NCI-H2227 (cell line): Measurements from ENCODE around the gene MED29.
A peak's percentile ranks its signal among the peaks of the same experiment; 100 is the strongest.

Experiments used
- DNase-seq: peaks from one replicate; lab custom pipeline; 2025; ENCODE audit not compliant: unreplicated experiment; lab: John Stamatoyannopoulos, UW

The MED29 gene

GRCh38 chr19:39397360-39398296, 6.5 kb downstream of the MED29 start:
- peak; percentile 98 for DNase-seq

DNA sequence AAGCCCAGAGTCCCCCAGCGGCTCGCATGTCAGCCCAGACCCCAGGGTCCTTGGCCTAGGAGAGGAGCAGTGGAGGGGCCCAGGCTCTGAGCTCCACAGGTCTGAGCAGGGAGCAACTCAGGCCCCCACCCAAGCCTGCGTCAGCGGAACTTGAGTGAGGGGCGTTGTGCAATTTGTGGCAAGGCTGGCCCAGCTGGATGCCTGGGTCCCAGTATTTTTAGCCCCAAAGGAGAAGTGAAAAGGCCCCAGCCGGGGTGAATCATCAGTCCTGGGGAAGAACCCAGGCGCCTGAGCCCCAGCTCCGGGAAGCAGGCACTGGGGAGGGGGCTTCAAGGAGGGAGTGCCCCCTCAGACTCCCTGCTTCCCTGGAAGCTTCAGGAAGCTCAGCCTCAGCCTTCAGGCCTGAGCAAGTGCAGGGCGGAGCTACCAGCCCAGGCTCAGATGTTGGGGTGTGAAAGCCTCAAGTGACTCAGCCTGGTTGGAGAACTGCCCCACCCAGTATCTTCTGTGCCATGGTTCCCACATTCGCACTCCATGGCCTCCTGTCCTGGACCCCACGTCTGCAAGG, 7.2 kb downstream of the MED29 start:
- no peak for DNase-seq

DNA sequence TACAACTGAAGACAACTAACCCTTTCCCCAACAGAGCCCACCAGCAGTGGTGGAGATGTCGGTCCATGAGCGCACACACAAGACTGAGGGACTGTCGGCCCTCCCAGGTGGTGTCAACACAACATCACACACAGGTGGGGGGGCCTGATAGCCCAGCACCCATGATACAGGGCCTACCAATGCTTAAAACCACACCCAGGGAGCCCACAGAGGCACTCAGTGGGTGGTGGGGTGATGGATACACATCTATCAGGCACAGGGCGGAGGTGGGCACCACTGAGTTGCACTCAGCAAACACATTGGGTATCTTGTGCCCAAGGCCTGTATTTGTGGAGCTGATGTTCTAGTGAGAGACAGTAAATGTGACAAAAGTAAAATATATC, 8.5 kb downstream of the MED29 start:
- no peak for DNase-seq

DNA sequence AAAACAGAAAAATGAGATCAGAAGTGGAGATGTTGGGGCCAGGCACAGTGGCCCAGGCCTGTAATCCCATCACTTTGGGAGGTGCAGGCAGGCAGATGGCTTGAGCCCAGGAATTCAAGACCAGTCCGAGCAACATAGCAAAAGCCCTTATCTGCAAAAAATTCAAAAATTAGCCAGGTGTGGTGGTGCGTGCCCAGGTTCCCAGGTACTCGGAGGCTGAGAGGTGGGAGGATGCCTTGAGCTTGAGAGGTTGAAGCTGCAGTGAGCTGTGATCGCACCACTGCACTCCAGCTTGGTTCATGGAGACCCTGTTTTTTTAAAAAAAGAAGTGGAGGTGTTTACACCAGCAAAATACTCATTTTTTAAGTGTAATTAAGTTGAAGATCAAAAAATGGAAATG, 8.9 kb downstream of the MED29 start:
- DNase-seq: no peak

DNA sequence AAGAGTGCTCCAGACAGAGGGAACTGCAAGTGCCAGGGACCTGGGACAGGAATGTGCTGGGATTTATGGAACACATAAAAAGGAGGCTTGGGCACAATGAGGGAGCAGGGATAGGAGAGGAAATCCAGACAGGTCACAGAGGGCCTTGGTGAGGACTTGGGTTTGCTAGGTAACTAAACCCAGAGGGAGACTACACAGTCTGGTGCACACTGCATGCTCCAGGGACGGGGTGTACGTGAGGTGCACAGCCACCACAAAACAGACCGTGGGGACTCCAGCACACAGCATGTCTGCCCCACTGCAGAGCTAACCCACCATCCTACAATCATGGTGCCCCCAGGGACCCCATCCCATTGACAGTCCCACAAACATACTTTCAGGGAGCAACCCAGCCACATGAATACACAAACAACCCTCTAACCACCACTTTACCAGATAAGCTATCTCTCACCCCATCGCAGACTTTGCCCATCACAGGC, 9.9 kb downstream of the MED29 start:
- DNase-seq: no peak

DNA sequence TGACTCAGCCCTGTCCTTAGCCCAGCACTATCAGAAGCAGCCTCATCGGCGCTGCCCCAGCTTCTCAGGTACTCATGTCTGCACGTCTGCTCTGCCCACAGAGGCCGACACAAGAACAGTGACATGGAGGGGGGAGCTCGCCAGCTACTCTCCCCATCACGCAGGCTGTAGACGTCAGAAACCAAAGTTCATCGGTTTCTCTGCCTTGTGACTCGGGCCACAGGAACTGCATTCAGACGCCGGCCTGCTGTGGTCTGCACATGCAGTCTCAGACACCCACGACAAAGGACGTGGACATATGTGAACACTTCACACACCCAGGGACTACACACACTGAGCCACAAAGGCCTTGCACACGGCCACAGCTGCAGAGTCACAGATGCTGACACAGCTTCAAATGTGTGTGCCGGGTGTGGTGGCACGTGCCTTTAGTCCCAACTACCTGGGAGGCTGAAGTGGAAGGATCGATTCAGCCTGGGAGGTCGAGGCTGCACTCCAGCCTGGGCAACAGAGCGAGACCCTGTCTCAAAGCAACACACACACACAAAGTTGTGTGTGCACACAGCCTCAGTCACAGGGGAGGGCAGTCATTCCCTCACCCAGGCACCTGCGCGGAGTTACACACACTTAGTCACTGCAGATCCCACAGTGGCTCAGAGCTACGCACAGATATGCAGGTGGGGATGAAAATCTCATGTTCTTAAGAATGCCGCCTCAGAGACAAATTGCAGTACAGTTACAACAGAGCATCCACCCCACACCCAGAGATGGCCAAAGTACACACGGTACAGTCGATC, 10.6 kb downstream of the MED29 start:
- no peak for DNase-seq

DNA sequence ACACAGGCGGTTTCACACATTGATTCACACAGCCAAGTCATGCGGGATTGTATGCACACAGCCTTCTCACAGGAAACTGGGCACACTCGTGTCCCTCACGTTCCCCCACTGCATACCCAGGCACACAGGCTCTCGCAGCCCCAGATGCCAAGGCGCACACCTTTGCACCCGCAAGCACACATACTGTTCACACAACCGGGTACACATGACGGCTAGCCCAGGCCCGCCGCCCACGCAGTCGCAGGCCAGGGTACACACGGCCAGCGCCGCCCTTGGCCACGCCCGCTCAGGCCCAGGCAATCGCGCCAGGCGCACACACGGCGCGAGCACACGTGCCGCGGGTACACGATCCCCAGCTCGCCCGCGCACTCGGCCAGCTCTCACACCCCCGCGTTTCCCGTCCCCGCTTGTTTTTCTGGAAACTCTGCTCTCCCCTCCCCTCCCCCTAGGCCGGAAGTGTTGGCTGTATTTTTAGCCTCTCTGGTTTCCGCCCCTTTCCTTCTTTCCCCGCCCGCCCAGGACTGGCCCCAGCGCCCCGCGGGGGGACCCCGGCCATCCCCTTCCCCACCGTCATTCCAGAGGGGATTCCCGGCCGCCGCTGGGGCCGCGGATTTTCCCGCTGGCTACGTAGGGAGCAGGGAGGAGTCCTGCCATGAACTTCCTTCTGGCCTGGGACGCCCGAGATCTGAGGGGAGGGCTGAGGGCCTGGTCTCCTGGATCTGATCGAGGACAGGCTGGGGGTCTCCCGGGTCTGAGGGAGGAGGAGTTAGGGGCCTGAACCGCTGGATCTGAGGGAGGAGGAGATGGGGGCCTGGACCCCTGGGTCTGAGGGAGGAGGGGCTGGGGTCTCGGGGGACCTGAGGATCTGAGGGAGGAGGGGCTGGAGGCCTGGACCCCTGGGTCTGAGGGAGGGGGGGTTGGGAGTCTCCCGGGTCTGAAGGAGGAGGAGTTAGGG, 11.4 kb downstream of the MED29 start:
- peak; percentile 97 for DNase-seq

GRCh38 chr19:39403331-39404312, 12.4 kb downstream of the MED29 start:
- peak; percentile 90 for DNase-seq

DNA sequence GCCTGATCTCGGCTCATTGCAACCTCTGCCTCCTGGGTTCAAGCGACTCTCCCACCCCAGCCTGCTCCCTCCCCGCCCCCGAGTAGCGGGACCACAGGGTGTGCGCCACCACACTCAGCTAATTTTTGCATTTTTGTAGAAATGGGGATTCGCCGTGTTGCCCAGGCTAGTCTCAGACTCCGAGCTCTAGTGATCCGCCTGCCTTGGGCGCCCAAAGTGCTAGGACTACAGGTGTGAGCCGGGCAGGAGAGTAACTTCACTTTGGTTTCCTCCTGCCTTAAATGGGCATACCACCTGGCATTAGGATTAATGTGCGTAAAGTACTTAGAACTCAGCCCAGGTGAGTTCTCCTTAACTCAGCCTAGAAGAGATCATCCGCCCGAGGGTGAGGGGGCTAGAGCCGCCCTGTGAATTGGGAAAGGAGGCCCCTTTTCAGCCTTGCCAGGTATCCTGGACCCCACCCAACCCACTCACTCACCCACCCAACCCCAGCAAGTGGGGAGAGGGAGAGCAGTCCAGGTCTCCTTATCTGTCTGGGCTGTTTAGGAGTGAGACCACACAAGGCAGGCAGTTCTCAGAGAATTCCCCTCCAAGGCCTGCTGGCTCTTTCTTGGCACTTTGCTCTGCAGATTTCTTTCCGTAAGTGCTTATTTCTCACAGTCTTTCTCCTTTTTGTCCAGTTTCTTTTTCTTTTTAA, 14.2 kb downstream of the MED29 start:
- DNase-seq: no peak

GRCh38 chr19:39405958-39406655, 14.9 kb downstream of the MED29 start:
- DNase-seq: no peak

DNA sequence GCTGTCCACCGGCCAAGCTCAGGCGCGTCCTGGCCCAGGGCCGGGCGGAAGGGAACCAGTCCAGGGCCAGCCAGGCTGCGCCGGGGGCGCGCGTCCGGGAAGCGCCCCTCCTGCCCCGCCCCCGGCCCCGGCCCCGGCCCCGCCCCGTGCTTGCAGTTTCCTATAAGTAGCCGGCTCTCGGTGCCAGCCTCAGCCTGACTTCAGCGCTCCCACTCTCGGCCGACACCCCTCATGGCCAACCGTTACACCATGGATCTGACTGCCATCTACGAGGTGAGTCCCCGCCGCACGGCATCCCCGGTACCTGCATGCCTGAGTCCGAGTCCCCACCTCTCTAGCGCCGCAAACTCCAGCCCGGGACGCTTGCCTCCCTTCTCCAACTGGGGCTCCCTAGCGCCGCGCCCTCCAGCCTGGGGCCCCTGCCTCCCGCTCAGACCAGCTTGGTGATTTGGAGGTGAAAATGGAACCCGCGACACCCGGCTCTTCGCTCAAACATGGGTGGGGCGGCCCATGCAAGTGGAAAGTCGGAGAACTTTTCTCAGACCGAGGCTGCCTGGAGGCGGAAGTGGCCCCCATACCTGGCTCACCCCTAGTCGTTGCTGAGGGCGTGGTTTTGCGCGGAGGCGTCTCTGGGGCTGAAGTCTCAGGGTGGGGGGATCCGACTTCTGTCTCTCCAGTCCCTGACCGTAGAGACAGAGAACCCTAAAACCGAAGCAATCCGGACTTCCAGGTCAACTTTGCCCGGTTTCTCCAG, 15.7 kb downstream of the MED29 start, which contains the start of gene ZFP36:
Gene ZFP36, plus strand, starts transcription at position 192 of the 754 bp plus-strand sequence. Its CDS starts 58 bp downstream, at position 250.
- DNase-seq: peak; percentile 98

DNA sequence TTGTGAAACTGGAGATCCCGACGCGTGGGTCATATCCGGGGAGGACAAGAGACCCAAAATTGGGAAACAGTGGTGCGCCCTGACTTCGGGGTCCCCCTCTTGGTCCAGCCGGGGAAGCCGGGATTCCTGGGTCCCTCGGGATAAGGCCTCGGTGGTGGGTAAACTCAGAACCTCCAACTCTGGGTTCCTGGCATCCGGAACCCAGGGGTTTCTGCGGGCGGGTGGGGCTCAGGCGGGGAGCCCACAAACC, 16.2 kb downstream of the MED29 start:
- DNase-seq: no peak

- DNase-seq: no peak
Observed at GRCh38 chr19:39407660-39408391, 16.6 kb downstream of the MED29 start.

DNA sequence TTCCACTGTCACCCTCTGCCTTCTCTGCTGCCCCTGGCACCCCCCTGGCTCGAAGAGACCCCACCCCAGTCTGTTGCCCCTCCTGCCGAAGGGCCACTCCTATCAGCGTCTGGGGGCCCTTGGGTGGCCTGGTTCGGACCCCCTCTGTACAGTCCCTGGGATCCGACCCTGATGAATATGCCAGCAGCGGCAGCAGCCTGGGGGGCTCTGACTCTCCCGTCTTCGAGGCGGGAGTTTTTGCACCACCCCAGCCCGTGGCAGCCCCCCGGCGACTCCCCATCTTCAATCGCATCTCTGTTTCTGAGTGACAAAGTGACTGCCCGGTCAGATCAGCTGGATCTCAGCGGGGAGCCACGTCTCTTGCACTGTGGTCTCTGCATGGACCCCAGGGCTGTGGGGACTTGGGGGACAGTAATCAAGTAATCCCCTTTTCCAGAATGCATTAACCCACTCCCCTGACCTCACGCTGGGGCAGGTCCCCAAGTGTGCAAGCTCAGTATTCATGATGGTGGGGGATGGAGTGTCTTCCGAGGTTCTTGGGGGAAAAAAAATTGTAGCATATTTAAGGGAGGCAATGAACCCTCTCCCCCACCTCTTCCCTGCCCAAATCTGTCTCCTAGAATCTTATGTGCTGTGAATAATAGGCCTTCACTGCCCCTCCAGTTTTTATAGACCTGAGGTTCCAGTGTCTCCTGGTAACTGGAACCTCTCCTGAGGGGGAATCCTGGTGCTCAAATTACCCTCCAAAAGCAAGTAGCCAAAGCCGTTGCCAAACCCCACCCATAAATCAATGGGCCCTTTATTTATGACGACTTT, 17.4 kb downstream of the MED29 start:
- peak; percentile 56 for DNase-seq

DNA sequence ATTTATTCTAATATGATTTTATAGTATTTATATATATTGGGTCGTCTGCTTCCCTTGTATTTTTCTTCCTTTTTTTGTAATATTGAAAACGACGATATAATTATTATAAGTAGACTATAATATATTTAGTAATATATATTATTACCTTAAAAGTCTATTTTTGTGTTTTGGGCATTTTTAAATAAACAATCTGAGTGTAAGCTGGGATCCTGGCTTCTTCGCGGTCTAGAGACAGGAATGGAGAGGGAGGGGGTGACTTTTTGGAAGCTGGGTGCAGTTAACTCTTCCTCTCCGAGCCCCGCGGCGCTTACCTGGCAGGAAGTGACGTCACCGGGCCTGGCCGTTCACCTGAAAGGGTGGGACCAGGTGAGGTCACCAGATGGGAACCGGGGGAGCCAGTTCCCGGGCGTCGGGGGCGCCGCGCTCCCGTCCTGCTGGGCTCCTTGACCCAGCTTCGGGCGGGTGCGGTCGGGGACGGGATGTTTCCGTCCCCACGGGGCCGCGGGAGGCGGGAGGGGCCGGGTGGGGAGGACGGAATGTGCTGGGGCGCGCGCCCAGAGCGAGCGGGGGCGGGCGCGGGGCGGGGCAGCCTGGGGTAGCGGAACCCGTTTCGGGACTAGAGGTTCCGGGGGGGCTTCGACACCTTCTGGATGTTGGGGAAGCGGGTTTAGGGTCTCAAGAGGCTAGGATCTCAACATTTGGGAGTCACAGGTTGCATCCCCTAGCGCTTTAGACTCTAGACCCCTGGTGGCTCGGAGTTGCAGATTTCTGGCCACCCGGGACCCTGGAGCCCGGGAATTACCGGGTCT, 18.2 kb downstream of the MED29 start:
- DNase-seq: peak; percentile 95
